HG02981 (cell line): ENCODE data around the gene LGR6.
"Not testable (repeated sequence)": the region's sequence is repeated elsewhere in the genome, so short reads cannot be mapped to it uniquely, and the experiment has no call there.

Experiments used
- ATAC-seq: cut with Tn5 transposase; IDR thresholded peaks from one replicate; pipeline ENCODE4 v1.9.1; 2021; ENCODE audit warnings: mild to moderate bottlenecking, moderate library complexity; ENCODE audit not compliant: unreplicated experiment

LGR6 gene, protein sequence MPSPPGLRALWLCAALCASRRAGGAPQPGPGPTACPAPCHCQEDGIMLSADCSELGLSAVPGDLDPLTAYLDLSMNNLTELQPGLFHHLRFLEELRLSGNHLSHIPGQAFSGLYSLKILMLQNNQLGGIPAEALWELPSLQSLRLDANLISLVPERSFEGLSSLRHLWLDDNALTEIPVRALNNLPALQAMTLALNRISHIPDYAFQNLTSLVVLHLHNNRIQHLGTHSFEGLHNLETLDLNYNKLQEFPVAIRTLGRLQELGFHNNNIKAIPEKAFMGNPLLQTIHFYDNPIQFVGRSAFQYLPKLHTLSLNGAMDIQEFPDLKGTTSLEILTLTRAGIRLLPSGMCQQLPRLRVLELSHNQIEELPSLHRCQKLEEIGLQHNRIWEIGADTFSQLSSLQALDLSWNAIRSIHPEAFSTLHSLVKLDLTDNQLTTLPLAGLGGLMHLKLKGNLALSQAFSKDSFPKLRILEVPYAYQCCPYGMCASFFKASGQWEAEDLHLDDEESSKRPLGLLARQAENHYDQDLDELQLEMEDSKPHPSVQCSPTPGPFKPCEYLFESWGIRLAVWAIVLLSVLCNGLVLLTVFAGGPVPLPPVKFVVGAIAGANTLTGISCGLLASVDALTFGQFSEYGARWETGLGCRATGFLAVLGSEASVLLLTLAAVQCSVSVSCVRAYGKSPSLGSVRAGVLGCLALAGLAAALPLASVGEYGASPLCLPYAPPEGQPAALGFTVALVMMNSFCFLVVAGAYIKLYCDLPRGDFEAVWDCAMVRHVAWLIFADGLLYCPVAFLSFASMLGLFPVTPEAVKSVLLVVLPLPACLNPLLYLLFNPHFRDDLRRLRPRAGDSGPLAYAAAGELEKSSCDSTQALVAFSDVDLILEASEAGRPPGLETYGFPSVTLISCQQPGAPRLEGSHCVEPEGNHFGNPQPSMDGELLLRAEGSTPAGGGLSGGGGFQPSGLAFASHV

DNA sequence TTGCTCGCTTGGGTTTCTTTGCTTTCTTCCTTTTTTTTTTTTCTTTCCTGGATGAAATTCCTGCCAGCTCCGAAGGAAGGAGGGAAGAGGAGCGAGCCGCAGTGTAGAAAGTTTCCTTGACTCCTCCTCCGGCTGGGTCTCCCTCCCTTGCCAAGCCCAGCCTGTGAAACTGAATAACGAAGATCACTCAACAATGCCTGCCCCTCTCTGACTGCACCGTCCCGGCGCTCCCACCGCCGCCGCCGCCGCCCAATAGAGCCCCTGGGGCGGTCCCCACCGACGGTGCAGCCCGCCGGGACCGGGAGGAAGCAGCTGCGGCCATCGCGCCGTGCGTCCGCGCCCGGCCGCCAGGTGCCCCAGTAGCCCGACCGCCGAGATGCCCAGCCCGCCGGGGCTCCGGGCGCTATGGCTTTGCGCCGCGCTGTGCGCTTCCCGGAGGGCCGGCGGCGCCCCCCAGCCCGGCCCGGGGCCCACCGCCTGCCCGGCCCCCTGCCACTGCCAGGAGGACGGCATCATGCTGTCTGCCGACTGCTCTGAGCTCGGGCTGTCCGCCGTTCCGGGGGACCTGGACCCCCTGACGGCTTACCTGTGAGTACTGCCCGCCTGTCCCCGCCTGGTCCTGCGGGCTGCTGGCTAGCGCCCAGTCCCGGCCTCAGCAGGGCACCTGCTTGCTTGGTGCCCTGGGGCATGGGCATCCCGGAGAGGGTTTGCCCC lies at the start of gene LGR6:
TSS of gene LGR6 (plus strand) at position 186 of the 714 bp plus-strand sequence. CDS start at position 377, 191 bp downstream.
- no peak for ATAC-seq

GRCh38 chr1:202144402-202145067 lies 49.1 kb upstream of the LGR6 start, which contains the start of gene ARL8A:
Gene ARL8A, minus strand, starts transcription at chr1:202144737. Its CDS starts 165 bp downstream, at chr1:202144572.
- peak; percentile 56 for ATAC-seq

DNA sequence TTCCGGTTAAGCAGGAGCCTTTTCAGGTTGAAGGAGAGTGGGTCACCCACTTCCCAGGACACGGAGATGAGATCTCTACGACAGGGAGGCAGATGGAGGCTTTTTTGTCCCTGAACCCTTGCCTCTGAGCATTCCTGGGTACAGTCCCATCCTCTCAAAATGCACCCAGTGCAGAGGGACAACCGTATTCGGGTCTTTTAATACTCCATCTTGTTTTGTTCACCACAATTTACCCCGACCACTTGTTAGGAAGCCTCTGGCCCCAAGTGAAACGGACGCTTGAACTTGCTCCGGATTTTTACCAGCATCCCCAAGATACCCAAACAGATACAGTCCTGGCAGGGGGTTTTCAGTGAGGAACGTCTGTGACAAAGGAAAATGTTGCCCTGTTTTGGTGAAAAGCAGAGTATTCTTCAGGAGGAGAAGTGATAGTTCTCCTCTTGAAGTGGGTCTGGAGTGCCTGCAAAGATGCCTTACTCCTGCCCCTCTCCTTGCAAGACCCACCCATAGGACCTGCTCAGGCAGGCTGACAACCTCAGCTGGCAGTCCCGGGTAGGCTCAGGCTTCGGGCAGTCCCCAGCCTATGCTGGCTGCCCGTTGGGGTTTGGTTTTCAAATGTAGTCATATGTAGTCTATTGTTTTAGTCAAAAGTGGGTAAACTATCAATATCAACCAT lies 48.4 kb upstream of the LGR6 start:
- ATAC-seq, result no peak

GRCh38 chr1:202145744-202146140 lies 47.9 kb upstream of the LGR6 start:
- not testable (repeated sequence) for ATAC-seq

DNA sequence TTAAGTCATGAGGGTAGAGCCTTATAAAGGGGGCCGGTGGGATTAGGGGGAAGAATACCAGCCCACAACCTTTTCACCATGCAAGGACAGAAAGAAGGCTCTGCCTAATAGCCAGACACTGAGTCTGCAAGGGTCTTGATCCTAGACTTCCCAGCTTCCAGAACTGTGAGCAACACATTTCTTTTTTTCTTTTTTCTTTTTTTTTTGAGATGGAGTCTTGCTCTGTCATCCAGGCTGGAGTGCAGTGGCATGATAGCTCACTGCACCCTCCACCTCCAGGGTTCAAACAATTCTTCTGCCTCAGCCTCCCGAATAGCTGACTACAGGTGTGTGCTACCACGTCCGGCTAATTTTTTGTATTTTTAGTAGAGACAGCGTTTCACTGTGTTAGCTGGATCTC lies 47.3 kb upstream of the LGR6 start:
- ATAC-seq, result no peak

DNA sequence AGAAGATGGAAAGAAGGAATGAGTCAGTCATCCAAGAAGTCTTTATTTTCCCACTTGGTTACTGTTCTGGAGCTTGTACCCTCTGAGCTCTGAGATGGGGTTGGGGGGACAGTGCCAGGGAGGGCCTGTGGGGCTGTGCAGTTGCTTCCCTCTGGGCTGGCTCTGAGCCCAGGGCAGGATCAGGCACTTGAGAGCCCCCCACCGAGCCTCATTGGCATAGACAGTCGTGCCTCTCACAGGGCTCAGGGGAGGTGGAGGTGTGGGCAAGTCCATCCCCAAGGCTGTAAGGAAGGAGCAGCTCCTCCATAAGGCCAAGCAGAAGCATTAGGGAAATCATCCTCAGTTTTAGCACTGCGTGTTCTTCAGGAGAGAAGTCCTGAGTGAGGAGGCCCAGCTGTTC lies 46.6 kb upstream of the LGR6 start:
- no peak for ATAC-seq

DNA sequence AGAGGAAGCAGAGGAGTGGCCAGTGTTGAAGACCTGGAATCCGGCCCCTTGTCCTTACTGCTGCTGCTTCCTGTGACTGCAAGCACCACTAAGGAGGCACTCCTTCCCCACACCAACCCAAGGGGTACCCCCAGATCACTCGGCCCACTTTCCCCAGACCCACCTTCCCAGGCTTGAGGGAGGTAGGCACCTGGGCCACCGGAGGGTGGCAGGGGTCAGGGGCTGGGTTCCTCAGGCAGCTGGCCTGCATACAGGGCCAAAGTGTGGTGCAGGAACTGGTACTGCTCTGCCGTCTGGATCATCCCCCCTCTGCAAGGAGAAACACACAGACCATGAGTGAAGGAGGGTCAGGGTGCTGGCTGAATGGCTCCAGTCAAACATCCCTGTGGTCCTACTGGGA lies 45.2 kb upstream of the LGR6 start:
- no peak for ATAC-seq

DNA sequence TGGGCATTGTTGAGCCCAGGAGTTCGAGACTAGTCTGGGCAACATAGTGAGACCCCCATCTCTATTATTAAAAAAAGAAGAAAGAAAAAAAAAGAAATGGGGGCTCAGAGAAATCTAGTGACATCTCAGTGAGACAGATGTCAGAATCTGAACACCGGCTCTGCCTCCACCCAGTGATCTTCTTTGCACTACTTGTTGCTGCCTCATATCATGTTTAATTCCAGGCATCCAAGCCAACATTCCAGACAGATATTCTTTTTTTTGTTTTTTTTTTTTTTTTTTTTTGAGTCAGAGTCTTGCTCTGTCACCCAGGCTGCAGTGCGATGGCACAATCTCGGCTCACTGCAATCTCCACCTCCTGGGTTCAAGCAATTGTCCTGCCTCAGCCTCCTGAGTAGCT lies 44.0 kb upstream of the LGR6 start:
- no peak for ATAC-seq

DNA sequence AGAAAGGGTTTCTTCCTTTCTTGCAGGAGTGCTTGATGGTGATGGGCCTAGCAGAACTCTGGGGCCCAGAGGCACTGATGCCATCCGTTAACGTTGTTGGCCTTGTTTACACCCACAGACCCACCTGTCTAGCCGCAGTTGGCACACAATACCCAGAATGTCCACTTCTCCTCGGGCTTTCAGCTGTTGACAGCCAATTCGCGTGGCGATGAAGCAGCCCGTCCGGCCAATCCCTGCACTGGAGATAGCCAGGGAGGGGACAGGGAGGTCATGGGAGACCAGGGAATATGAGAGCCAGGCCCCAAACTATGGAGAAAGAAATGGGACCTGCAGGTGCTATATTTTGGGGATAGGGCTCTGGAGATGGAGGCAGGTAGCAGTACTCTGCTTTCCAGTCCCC lies 43.4 kb upstream of the LGR6 start:
- no peak for ATAC-seq

DNA sequence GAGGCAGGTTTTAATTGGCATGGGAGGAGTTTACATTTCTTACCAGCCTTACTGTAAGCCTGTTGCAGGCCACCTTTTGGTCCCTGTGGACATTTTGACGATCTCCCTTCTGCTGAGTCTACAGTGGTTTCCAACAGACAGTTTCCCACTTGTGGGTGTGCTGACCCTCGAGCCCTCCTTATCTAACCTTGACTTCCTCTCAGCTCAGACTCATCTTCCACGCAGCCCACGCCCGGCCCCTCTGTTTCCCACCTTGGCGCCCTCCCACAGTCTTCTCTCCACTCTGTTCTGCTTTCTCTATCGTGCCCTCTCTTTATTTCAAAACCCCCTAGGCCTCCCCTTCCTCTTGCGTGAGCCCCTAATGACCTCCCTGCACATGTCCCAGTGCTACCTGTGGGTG lies 43.0 kb upstream of the LGR6 start:
- ATAC-seq, result no peak

DNA sequence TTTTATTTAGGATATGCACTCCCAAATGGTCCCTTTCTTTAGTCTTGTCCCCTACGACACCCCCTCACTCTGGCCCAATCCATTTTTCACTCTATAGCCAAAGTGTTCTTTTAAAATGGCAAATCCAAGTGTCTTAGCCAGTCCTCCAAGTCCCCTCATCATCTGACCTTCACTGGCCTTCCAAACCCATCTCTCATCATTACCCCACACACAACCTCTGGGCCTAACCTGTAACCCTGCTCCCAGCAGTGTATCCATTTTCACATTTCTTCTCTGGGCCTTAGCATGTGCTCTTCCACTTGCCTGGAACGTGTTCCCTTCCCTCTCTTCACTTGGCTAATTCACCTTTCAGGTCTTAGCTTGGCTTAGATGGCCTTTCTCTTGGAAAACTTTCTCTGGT lies 42.6 kb upstream of the LGR6 start:
- no peak for ATAC-seq

DNA sequence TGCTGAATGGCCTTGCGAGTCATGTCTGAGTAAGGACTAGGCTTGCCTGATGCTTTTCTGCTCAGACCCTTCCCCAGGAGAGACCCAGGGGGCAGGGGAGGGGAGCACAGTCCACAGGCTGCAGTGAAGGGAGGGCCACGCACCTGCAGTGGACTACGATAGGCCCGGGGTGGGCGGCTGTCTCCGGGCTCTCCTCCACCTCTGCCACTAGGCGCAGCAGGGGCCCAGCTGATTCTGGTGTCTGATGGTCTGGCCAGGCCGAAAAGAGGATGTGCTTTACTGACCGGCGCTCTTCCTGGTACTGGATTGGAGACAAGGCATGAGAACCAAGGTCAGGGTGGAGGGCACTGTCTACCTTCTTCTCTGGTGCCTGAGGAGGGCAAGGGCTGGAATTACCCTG lies 41.2 kb upstream of the LGR6 start:
- no peak for ATAC-seq

- ATAC-seq, result no peak
Observed at GRCh38 chr1:202153284-202153683, 40.3 kb upstream of the LGR6 start.

- no peak for ATAC-seq
Observed at GRCh38 chr1:202154148-202154765, 39.3 kb upstream of the LGR6 start.

GRCh38 chr1:202154766-202155477 lies 38.7 kb upstream of the LGR6 start:
- ATAC-seq, result no peak

DNA sequence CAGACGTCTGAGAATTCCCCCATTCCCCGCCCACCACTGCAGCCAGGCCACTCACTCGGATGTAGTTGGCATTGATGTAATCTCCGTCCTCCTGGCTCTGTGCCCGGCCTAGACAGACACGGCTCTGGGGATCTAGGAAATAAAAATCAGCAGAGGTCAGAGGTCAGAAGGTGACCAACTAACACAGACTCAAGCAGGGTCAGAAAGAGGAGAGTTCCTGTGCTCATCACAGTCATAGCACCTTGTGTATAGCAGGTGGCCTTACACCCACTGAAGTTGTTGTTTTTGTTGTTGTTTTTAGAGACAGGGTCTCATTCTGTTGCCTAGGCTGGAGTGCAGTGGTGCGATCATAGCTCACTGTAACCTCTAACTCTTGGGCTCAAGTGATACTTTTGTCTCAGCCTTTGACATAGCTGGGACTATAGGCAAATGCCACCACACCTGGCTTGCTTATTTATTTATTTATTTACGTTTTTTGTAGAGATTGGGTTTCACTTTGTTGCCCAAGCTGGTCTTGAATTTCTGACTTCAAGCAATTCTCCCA lies 38.0 kb upstream of the LGR6 start:
- ATAC-seq, result no peak

DNA sequence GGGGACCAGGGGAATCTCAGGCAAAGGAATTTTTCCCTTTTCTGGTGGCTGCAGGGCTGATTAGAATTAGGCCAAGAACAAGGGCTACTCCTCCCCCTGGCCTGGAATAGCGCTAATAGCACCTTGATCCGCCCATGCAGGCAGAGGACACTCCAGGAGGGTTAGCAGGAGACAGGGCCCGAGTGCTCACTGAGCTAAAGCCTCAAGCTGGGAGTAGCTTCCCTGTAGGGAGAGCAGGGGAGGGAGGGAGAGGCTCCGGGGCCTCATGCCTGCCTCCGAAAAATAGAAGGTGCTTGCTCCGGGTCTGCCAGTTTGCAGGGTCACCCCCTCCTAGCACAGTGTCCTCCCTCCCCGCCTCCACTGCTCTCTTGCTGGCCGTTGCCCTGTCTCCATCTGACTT lies 37.0 kb upstream of the LGR6 start:
- ATAC-seq, result no peak

DNA sequence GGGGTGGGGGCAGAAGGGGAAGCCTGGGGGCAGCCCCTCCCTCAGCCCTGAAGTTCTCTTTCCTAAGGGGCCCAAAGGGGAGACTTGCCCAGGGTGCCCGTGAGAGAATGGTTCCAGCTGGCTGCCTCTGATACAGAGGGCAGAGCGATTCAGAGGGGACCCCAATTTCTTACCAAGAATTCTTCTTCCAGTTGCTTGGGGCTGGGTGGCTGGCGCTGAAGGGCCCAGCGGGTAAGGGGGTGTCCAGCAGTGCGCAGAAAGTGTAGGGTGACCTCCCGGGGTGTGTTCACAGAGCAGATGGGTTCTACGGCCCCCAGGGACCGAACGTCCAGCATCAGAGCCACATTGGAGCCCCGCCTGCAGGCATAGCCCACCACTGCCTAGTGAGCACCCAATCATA lies 35.7 kb upstream of the LGR6 start:
- ATAC-seq, result no peak
